Ureter (tissue), 1 donor: Measurements from ENCODE around the gene GHR. TPM values are rescaled to one million over a fixed set of nuclear protein-coding genes. Genes with fewer than 3 reads are reported as not detected.

Experiments used
- DNase-seq: peaks from one replicate; pipeline ENCODE4 v3.0.0-alpha.2; 2020; ENCODE audit warnings: low spot score
- total RNA-seq: library from RNA; stranded (reverse); gene quantifications from one replicate; pipeline ENCODE4 v1.2.4, GENCODE V29; 2023
- donor health status: DM: yes; HTN: yes; CAD: no.

GHR gene
- 3.6 TPM for total RNA-seq

GRCh38 chr5:42423285-42424165 is at the start of gene GHR:
TSS of gene GHR (plus strand) at chr5:42423439. CDS start at chr5:42565875, 142,436 bp downstream.
- peak; percentile 83 for DNase-seq

- no peak for DNase-seq
These were observed 48.5 kb upstream of the GHR start for GRCh38 chr5:42374679-42375273.

GRCh38 chr5:42377496-42377895 is 45.7 kb upstream of the GHR start:
- no peak for DNase-seq

GRCh38 chr5:42381973-42382372 is 41.3 kb upstream of the GHR start:
- DNase-seq: no peak

GRCh38 chr5:42387563-42387962 is 35.7 kb upstream of the GHR start:
- DNase-seq: no peak

GRCh38 chr5:42390115-42390514 is 33.1 kb upstream of the GHR start:
- no peak for DNase-seq

GRCh38 chr5:42392917-42393316 is 30.3 kb upstream of the GHR start:
- DNase-seq: no peak

- DNase-seq: no peak
These were observed 27.1 kb upstream of the GHR start for GRCh38 chr5:42396111-42396510.

- DNase-seq: no peak
These were observed 26.0 kb upstream of the GHR start for GRCh38 chr5:42397267-42397666.

GRCh38 chr5:42399702-42400101 is 23.5 kb upstream of the GHR start:
- no peak for DNase-seq

GRCh38 chr5:42400474-42400873 is 22.8 kb upstream of the GHR start:
- DNase-seq: no peak

GRCh38 chr5:42403236-42403635 is 20.0 kb upstream of the GHR start:
- DNase-seq: no peak

GRCh38 chr5:42404366-42404765 is 18.9 kb upstream of the GHR start:
- DNase-seq: no peak

GRCh38 chr5:42419294-42419693 is 3.9 kb upstream of the GHR start:
- DNase-seq: no peak

GRCh38 chr5:42422656-42423280 is 471 bp upstream of the GHR start:
- no peak for DNase-seq

- no peak for DNase-seq
These were observed 2.8 kb downstream of the GHR start for GRCh38 chr5:42426016-42426415.

- no peak for DNase-seq
These were observed 6.5 kb downstream of the GHR start for GRCh38 chr5:42429694-42430093.

GRCh38 chr5:42434047-42434724 is 10.9 kb downstream of the GHR start:
- no peak for DNase-seq

- DNase-seq: no peak
These were observed 12.8 kb downstream of the GHR start for GRCh38 chr5:42436051-42436450.

- no peak for DNase-seq
These were observed 31.2 kb downstream of the GHR start for GRCh38 chr5:42454216-42454995.

GRCh38 chr5:42461033-42461432 is 37.8 kb downstream of the GHR start:
- DNase-seq: no peak

GRCh38 chr5:42461507-42461906 is 38.3 kb downstream of the GHR start:
- DNase-seq: no peak
